A673 (cell line): Measurements from ENCODE around the gene DKKL1. TPM values are rescaled to one million over a fixed set of nuclear protein-coding genes. Genes with fewer than 3 reads are reported as not detected.

Experiments used
- BruUV-seq: library from RNA; stranded (reverse); fragments of 400-500 nt; replicated peaks from 2 replicates; lab custom pipeline; 2021; lab: Mats Ljungman, UMichigan
- CTCF ChIA-PET: fragments of 300-600 bp; sonication (Branson Sonifier 250); formaldehyde crosslinking; loops from one replicate; lab custom pipeline; 2022; ENCODE audit warnings: antibody characterized with exemption; lab: Charles Lee
- POLR2A ChIA-PET: fragments of 300-600 bp; sonication (Branson Sonifier 250); formaldehyde crosslinking; loops from one replicate; lab custom pipeline; 2022; ENCODE audit warnings: antibody characterized with exemption; ENCODE audit not compliant: low non-redundant PET; lab: Charles Lee
- DNase-seq: peaks from one replicate; pipeline ENCODE4 v3.0.0-alpha.2; 2015; ENCODE audit warnings: low spot score
- H3K27ac ChIP-seq: fragments of 200-600 bp; sonication (generic); 2 replicates; pipeline ENCODE4 v1.5.1; 2016; ENCODE audit warnings: mixed run types, low read depth, mild to moderate bottlenecking, mixed read lengths, antibody characterized with exemption, low read length; ENCODE audit not compliant: poor library complexity, severe bottlenecking
- H3K27me3 ChIP-seq: fragments of 200-600 bp; sonication (generic); replicated peaks from 2 replicates; pipeline ENCODE4 v1.6.1; 2017; ENCODE audit warnings: mixed run types, low read depth, mild to moderate bottlenecking, mixed read lengths, antibody characterized with exemption, low read length; ENCODE audit not compliant: insufficient read depth, poor library complexity
- H3K36me3 ChIP-seq: fragments of 200-600 bp; sonication (generic); 2 replicates; pipeline ENCODE4 v1.6.1; 2016; ENCODE audit warnings: mixed run types, mild to moderate bottlenecking, mixed read lengths, antibody characterized with exemption, low read length; ENCODE audit not compliant: insufficient read depth, poor library complexity, severe bottlenecking
- H3K4me1 ChIP-seq: fragments of 200-600 bp; sonication (generic); 2 replicates; pipeline ENCODE4 v1.6.1; 2017; ENCODE audit warnings: mixed run types, mild to moderate bottlenecking, mixed read lengths, antibody characterized with exemption, low read length; ENCODE audit not compliant: insufficient read depth, poor library complexity, severe bottlenecking
- H3K4me3 ChIP-seq: fragments of 200-600 bp; sonication (generic); 2 replicates; pipeline ENCODE4 v1.5.1; 2016; ENCODE audit warnings: low read depth, mixed run types, mild to moderate bottlenecking, mixed read lengths, low read length; ENCODE audit not compliant: poor library complexity, severe bottlenecking
- H3K9me3 ChIP-seq: fragments of 200-600 bp; sonication (generic); 2 replicates; pipeline ENCODE4 v1.6.1; 2016; ENCODE audit warnings: mixed run types, low read depth, mild to moderate bottlenecking, mixed read lengths, antibody characterized with exemption, low read length; ENCODE audit not compliant: poor library complexity, severe bottlenecking
- EZH2 ChIP-seq: fragments of 200-600 bp; sonication (generic); IDR thresholded peaks from 2 replicates; pipeline ENCODE4 v1.6.1; 2017; ENCODE audit warnings: borderline replicate concordance, low read depth, mild to moderate bottlenecking, mixed read lengths, antibody characterized with exemption, low read length; ENCODE audit not compliant: poor library complexity, severe bottlenecking
- intact Hi-C: fragments of 100-400 bp; cut with micrococcal nuclease; formaldehyde crosslinking; loops from one replicate; pipeline ENCODE4 v1.10.0; 2022; ENCODE audit not compliant: unreplicated experiment
- total RNA-seq: library from RNA; stranded (reverse); gene quantifications from 2 replicates; pipeline ENCODE4 v1.2.3, GENCODE V29; 2021
- TF ChIP-seq, protein P1 (sequence below): fragments of 300-800, 200-600 bp; sonication (generic); conservative IDR thresholded peaks from 2 replicates; pipeline ENCODE4 v1.5.1; 2017; ENCODE audit warnings: low read depth, mild to moderate bottlenecking, antibody characterized with exemption, low read length, moderate library complexity, mixed read lengths

The DKKL1 gene
- total RNA-seq, 1 experiment from 2014 or later = 1.2 TPM

DNA sequence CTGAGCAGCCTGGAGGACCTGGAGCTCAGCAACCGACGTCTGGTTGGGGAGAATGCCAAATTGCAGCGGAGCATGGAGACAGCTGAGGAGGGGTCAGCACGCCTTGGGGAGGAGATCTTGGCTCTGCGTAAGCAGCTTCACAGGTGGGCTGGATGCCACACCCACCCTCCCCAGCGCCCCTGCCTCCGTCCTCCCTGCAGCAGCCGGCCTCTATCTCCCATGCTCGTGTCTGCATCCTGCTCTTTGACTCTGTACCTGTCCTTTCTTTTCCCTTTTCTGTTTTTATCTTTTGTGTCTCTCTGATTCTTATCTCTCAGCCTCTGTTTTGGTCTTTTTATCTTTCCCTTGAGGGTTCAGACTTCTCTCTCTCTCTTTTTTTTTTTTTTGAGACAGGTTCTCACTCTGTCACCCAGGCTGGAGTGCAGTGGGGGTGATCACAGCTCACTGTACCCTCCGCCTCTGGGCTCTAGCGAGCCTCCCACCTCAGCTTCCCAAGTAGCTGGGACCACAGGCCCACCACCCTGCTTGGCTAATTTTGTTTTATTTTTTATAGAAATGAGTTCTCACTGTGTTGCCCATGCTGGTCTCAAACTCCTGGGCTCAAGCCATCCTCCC is 34.4 kb downstream of the DKKL1 start:
- H3K4me1 ChIP-seq = peaks cover under 1% of the 10 kb centered on the region
- H3K36me3 ChIP-seq = no peaks in the 10 kb centered on the region
- no peaks in the 10 kb centered on the region for H3K9me3 ChIP-seq
- no peak for DNase-seq
- CTCF ChIA-PET = no interaction called here
- H3K27me3 ChIP-seq = no peaks in the 10 kb centered on the region
- no peak for TF ChIP-seq EZH2
- intact Hi-C loops = no loop called here
- no peak overlapping the region for H3K4me3 ChIP-seq
- POLR2A ChIA-PET = no interaction called here
- BruUV-seq = no TSS peak
- H3K27ac ChIP-seq = no peak overlapping the region

DNA sequence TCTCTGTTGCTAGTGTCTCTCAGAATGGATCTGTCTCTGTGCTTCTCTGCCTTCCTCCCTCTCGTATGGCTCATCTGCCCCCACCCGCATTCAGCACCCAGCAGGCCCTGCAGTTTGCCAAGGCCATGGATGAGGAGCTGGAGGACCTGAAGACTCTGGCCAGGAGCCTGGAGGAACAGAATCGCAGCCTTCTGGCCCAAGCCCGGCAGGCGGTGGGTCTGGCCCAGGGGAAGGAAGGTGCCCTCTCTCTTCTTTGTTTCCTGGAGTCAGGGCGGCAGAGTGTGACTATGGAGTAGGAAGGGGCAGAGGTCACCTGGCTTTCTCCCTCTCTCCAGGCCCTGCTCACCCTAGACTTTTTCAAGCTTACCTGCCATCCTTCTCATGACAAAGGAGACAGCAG is 35.3 kb downstream of the DKKL1 start:
- ChIA-PET POLR2A (no interaction called here), CTCF (no interaction called here)
- no TSS peak for BruUV-seq
- Histone ChIP-seq H3K27ac (no peak overlapping the region), H3K9me3 (no peaks in the 10 kb centered on the region), H3K36me3 (no peaks in the 10 kb centered on the region), H3K4me3 (no peak overlapping the region), H3K27me3 (no peaks in the 10 kb centered on the region), H3K4me1 (peaks cover 9% of the 10 kb centered on the region)
- intact Hi-C loops = no loop called here
- TF ChIP-seq, protein P1, sequence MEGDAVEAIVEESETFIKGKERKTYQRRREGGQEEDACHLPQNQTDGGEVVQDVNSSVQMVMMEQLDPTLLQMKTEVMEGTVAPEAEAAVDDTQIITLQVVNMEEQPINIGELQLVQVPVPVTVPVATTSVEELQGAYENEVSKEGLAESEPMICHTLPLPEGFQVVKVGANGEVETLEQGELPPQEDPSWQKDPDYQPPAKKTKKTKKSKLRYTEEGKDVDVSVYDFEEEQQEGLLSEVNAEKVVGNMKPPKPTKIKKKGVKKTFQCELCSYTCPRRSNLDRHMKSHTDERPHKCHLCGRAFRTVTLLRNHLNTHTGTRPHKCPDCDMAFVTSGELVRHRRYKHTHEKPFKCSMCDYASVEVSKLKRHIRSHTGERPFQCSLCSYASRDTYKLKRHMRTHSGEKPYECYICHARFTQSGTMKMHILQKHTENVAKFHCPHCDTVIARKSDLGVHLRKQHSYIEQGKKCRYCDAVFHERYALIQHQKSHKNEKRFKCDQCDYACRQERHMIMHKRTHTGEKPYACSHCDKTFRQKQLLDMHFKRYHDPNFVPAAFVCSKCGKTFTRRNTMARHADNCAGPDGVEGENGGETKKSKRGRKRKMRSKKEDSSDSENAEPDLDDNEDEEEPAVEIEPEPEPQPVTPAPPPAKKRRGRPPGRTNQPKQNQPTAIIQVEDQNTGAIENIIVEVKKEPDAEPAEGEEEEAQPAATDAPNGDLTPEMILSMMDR = no peak
- no peak for TF ChIP-seq EZH2
- no peak for DNase-seq

DNA sequence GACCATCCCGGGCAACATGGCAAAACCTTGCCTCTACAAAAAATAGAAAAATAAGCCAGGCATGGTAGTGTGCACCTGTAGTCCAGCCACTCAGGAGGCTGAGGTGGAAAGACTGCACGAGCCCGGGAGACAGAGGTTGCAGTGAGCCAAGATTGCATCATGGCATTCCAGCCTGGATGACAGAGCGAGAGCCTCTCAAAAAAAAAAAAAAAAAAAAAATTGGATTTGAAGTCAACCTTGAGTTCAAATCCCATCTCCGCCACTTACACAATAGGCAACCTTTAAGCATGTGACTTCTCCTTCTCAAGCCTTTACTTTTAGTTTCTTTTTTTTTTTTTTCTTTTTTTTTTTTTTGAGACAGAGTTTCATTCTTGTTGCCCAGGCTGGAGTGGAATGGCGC is 36.4 kb downstream of the DKKL1 start:
- no peaks in the 10 kb centered on the region for H3K9me3 ChIP-seq
- no TSS peak for BruUV-seq
- ChIA-PET CTCF (no interaction called here), POLR2A (no interaction called here)
- TF ChIP-seq, protein P1 = no peak
- TF ChIP-seq EZH2 = no peak
- no peak for DNase-seq
- no peak overlapping the region for H3K27ac ChIP-seq
- H3K4me1 ChIP-seq = peaks cover 14% of the 10 kb centered on the region
- H3K27me3 ChIP-seq = no peaks in the 10 kb centered on the region
- H3K4me3 ChIP-seq = no peak overlapping the region
- H3K36me3 ChIP-seq = no peaks in the 10 kb centered on the region
- intact Hi-C loops = no loop called here
